Stimulated activated CD4-positive, alpha-beta T cell treated with anti-CD3 and anti-CD28 coated beads, Interleukin-1b, Interleukin-23, amount 100 ng/mL, for 4 hours (primary cell): ENCODE data around the gene PCGF2.
"Not testable (repeated sequence)": the region's sequence is repeated elsewhere in the genome, so short reads cannot be mapped to it uniquely, and the experiment has no call there.

Experiments
- DNase-seq, 2 donors: peaks; one replicate each; pipeline ENCODE4 v3.0.0-alpha.2; 2020; ENCODE audit warnings: low read depth in 2 of 2

The PCGF2 gene

GRCh38 chr17:38748149-38748891 is at the start of gene PCGF2:
Gene PCGF2 (minus strand): TSS chr17:38748336. CDS start chr17:38740402, 7,934 bp downstream.
- DNase-seq, result no peak

- DNase-seq, result no peak
Measured at GRCh38 chr17:38797828-38798227, 49.7 kb upstream of the PCGF2 start.

GRCh38 chr17:38797158-38797490 is 49.0 kb upstream of the PCGF2 start:
- DNase-seq, result no peak

GRCh38 chr17:38796451-38797157 is 48.5 kb upstream of the PCGF2 start:
- DNase-seq, result no peak

- DNase-seq, result no peak
Measured at GRCh38 chr17:38794221-38794620, 46.1 kb upstream of the PCGF2 start.

GRCh38 chr17:38791162-38791561 is 43.0 kb upstream of the PCGF2 start:
- no peak for DNase-seq

GRCh38 chr17:38790148-38790707 is 42.1 kb upstream of the PCGF2 start:
- not testable (repeated sequence) for DNase-seq

- DNase-seq, result no peak
Measured at GRCh38 chr17:38789185-38789584, 41.0 kb upstream of the PCGF2 start.

GRCh38 chr17:38787999-38788398 is 39.9 kb upstream of the PCGF2 start:
- DNase-seq, result not testable (repeated sequence)

- DNase-seq, result no peak
Measured at GRCh38 chr17:38786372-38786771, 38.2 kb upstream of the PCGF2 start.

- DNase-seq, result no peak
Measured at GRCh38 chr17:38783227-38783626, 35.1 kb upstream of the PCGF2 start.

- DNase-seq, result no peak
Measured at GRCh38 chr17:38779965-38780752, 32.0 kb upstream of the PCGF2 start.

GRCh38 chr17:38777641-38778250 is 29.6 kb upstream of the PCGF2 start:
- no peak for DNase-seq

GRCh38 chr17:38773258-38773657 is 25.1 kb upstream of the PCGF2 start:
- DNase-seq, result no peak

- DNase-seq, result no peak
Measured at GRCh38 chr17:38768417-38768816, 20.3 kb upstream of the PCGF2 start.

- no peak for DNase-seq
Measured at GRCh38 chr17:38766341-38766740, 18.2 kb upstream of the PCGF2 start.

- no peak for DNase-seq
Measured at GRCh38 chr17:38762231-38762630, 14.1 kb upstream of the PCGF2 start.

- no peak for DNase-seq
Measured at GRCh38 chr17:38761612-38762011, 13.5 kb upstream of the PCGF2 start.

GRCh38 chr17:38753071-38753506 is 5.0 kb upstream of the PCGF2 start:
- DNase-seq, result no peak

GRCh38 chr17:38752308-38753070 is 4.4 kb upstream of the PCGF2 start, which contains the start of gene PSMB3:
Gene PSMB3 (plus strand): TSS chr17:38752741. CDS start chr17:38752827, 86 bp downstream.
- DNase-seq, result peak; percentile 93

GRCh38 chr17:38751808-38752307 is 3.7 kb upstream of the PCGF2 start:
- DNase-seq, result peak; percentile 81
